Muscle of back (tissue), 11 donors: Measurements from ENCODE around the gene IKBKG. TPM values are rescaled to one million over a fixed set of nuclear protein-coding genes. Genes with fewer than 3 reads are reported as not detected.
"Not testable (repeated sequence)": the region's sequence is repeated elsewhere in the genome, so short reads cannot be mapped to it uniquely, and the experiment has no call there.

Source experiments
- DNase-seq, 3 donors: peaks; one replicate each; pipeline versions ENCODE4 v3.0.0 to v3.0.0-alpha.2; 2013
- polyA plus RNA-seq, 10 donors: library from polyadenylated mRNA; unstranded; fragments of 120-200 nt; gene quantifications; one replicate each; pipeline ENCODE4 v1.2.1, GENCODE V29; 2013; ENCODE audit not compliant: insufficient read length in 10 of 10

The IKBKG gene
- polyA plus RNA-seq, 10 donors = 11.0 to 14.2 (median 12.9) TPM

DNA sequence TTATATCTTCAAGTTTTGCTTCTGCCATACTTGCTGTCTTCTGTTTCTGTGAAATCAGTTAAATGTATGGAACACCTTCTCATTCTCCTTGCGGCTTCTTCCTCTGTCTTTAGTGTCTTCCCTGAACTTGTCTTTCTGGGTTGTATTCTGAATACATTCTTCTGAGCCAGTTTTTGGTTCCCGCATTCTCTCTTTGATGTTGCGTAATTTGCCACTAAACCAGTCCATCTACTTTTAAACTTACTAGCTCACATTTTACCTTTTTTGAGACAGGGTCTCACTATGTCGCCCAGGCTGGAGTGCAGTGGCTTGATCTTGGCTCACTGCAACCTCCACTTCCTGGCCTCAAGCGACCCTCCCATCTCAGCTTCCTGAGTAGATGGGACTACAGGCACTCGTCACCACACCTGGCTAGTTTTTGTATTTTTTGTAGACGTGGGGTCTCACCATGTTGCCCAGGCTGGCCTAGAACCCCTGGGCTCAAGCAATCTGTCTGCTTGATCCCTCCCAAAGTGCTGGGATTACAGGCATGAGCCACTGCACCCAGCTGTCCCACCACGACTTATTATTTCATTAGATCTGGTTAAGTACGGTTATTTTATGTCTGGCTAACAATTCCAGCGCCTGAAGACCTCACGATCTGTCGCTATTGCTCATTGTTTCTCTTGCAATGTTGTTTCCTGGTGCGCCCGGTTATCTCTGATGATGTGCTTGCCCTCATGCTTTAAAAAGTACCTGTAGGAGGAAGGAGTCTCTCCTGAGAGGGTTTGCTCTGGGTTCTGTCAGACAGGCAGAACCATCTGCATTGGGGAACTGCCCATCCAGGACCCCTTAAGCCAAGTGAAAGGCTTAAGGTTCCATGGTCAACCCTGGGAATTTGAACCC is 21.6 kb upstream of the IKBKG start:
- DNase-seq = no peak

GRCh38 chrX:154526901-154527675 is 20.3 kb upstream of the IKBKG start:
- DNase-seq = peak; percentile 75 to 95 (median 88)

- DNase-seq = no peak
These were observed 18.2 kb upstream of the IKBKG start for GRCh38 chrX:154529206-154529612.

- no peak for DNase-seq
These were observed 17.1 kb upstream of the IKBKG start for GRCh38 chrX:154530286-154530685.

GRCh38 chrX:154531626-154532025 is 15.8 kb upstream of the IKBKG start:
- DNase-seq = no peak

GRCh38 chrX:154532690-154533089 is 14.7 kb upstream of the IKBKG start:
- no peak for DNase-seq

GRCh38 chrX:154534526-154535322 is 12.7 kb upstream of the IKBKG start:
- DNase-seq = peak; percentile 70 to 90 (median 89)

DNA sequence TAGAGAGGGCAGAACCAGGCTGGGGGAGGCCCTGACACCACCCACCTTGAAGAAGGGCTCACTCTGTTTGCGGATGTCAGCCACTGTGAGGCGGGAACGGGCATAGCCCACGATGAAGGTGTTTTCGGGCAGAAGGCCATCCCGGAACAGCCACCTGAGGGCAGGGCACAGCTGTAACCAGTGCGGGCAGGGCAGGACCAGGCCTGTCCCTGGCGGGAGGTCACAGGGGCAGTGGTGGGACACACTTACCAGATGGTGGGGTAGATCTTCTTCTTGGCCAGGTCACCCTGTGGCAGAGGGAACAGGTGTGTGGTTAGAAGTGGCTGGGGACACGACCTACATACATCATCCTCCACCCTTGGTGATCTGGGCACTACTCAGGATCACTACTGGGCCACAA is 11.5 kb upstream of the IKBKG start:
- no peak for DNase-seq

DNA sequence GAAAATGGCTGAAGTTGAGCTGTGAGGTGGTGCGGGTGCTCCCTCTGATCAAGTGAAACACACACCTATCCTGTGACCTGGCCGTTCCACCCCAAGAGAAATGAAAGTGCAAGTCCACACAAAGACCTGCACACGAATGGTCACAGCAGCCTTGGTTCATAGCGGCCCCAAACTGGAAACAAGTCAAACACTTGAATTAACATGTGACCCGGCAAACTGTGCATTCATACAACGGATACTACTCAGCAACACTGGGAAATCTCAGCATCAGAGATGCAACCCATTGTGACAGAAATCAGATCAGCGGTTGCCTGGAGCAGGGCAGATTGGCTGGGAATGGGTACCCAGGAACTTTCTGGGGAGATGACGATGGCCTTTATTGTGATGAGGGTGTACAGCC is 8.3 kb upstream of the IKBKG start:
- no peak for DNase-seq

DNA sequence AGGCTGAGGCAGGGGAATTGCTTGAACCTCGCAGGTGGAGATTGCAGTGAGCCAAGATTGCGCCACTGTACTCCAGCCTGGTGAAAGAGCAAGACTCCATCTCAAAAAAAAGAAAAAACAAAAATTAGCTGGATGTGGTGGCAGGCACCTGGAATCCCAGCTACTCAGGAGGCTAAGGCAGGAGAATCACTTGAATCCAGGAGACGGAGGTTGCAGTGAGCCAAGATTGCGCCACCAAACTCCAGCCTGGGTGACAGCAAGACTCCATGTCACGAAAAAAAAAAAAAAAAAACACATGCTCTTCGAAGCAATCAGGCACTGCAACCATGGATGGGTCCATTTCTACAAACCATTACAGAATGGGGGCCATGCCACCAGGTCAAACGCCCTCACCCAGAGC is 7.1 kb upstream of the IKBKG start:
- DNase-seq = not testable (repeated sequence)

DNA sequence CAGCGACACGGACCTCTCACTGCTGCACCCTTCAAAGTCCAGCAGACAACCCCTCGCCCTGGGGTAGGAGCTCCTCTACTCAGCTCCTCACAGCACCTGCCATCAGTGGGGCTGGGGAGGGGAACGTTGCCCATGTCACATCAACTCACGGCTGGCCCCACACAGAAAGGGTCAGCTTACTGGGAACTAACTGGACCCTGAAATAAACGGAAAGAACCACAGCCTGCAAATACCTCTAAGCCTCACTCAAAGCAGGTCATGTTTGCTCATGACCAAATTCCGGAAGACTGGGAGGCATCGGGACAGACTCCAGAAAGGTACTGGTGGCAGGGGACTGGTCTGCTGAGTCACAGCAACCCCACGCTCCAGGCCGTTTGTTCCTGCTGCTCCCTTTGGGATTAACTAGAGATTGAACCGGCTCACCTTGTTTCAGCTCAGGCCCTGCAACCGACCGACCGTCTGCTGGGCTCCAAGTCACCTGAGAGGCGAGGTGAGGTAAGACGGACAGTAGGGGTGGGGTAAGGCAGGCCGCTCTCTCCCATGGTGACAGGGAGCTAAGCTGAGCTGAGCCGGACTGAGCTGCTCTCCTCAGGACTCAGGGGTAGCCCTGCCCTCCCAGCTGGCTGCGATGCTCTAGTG is 6.4 kb upstream of the IKBKG start:
- DNase-seq = no peak

- DNase-seq = no peak
These were observed 5.9 kb upstream of the IKBKG start for GRCh38 chrX:154541589-154541895.

- DNase-seq = peak in 2 of 3 donors; percentile 39 to 83
These were observed 5.3 kb upstream of the IKBKG start for GRCh38 chrX:154541896-154542722.

- DNase-seq = no peak
These were observed 4.5 kb upstream of the IKBKG start for GRCh38 chrX:154542723-154543424.

- no peak for DNase-seq
These were observed 1.6 kb upstream of the IKBKG start for GRCh38 chrX:154545673-154546274.

DNA sequence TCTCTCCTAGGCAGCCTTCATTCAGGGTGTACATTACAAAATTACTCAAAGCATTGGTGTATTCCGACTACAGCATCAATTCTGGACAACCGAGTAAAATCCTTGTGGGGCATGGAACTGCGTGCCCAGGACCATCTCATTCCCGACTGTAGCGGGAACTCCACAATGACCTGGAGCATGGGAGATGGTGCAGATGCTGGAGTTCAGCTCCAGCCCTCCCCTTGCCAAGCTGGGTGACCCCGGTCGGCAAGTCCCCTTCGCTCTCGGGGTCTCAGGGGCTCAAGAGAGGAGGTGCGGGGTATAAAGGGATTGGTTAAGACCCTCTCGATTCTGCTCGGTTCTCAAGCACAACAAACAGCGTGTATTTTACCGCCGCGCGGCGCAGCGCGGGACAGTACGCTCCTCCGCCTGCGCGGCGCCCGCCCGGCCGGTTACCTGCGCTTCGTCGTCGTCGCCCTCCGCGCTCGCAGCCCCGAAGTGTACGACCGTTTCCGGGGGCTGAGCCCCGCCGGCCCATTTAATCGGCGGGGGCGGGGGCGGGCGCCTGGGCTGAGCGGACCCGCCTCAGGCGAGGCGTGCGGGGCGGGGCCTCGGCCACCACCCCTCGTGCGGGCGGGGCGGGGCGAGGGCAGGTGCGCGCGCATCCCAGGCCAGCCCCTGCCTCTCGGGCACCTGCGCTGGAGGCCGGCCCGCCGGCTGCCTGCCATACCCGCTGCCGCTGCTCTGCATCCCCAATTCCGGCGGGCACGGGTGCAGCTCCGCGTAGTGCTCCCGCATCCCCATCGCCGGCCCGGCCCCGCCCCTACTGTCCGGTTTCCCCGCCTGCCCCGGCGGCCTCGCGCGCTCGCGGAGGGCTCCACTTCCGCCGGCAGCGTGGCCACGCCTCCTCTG is 821 bp upstream of the IKBKG start, which contains the start of gene G6PD:
Gene G6PD, minus strand, starts transcription at position 493 of the 891 bp plus-strand sequence. CDS start 691 bp downstream, outside the sequence.
- DNase-seq = peak in 2 of 3 donors; percentile 61 to 70

DNA sequence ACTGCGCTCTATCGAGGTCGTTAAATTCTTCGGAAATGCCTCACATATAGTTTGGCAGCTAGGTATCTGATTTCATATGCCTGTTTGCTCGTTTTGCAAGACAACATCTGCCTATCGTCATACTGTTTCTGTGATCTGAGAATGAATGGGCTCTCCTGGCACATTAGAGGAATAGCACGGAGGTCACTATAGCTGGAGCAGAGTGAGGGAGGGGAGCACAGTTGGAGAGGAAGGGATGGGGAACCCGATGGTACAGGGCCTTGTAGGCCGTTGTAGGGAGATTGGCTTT is 552 bp downstream of the IKBKG start:
- DNase-seq = no peak

DNA sequence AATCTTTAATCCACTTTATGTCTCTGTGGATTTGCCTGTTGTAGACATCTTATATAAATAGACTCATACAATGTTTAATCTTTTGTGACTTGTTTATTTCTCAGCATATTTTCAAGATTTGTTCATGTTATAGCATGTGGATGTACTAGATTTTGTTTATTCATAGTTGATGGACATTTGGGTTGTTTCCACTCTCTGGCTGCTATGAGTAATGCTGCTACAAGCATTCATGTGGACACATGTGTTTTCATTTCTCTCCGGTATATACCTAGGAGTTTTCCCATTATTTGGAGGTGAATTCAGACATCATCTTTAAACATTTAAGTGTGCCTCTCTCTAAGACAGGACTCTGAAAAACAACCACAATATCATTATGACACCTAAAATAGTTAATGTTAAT is 2.3 kb downstream of the IKBKG start:
- no peak for DNase-seq
